ENCODE results near the gene ULK2.

- TF ChIP-seq EZH2 (IDR thresholded peaks at IDR 0.05; ENCODE audit: borderline replicate concordance, insufficient read depth, low read depth, low read length, poor library complexity, severe bottlenecking) (no peak), CTCF (IDR thresholded peaks at IDR 0.05) (no peak)
Observed at GRCh38 chr17:19769946-19770652, 97.6 kb downstream of the ULK2 start.

All from B cell (primary cell).